Activated CD4-positive, alpha-beta T cell treated with anti-CD3 and anti-CD28 coated beads, Interleukin-2, Interleukin-6, amounts not matched to agents 100 ng/mL and 50 ng/mL, durations not matched to agents 16 hours and 8 hours (primary cell): ENCODE measurements around the gene ZSCAN10.
"Not testable (repeated sequence)": the region's sequence is repeated elsewhere in the genome, so short reads cannot be mapped to it uniquely, and the experiment has no call there.

Experiments used
- DNase-seq: peaks from one replicate; pipeline ENCODE4 v3.0.0-alpha.2; 2020

The ZSCAN10 gene

GRCh38 chr16:3083408-3083807, 15.7 kb downstream of the ZSCAN10 start:
- not testable (repeated sequence) for DNase-seq

GRCh38 chr16:3081957-3082356, 17.1 kb downstream of the ZSCAN10 start:
- not testable (repeated sequence) for DNase-seq

GRCh38 chr16:3080024-3080423, 19.1 kb downstream of the ZSCAN10 start:
- no peak for DNase-seq

GRCh38 chr16:3076577-3076976, 22.5 kb downstream of the ZSCAN10 start:
- no peak for DNase-seq

- not testable (repeated sequence) for DNase-seq
Measured at GRCh38 chr16:3075946-3076345, 23.1 kb downstream of the ZSCAN10 start.

- no peak for DNase-seq
Measured at GRCh38 chr16:3075523-3075915, 23.6 kb downstream of the ZSCAN10 start.

GRCh38 chr16:3074860-3075522, 24.1 kb downstream of the ZSCAN10 start:
- peak; percentile 97 for DNase-seq

- DNase-seq, result no peak
Measured at GRCh38 chr16:3073448-3073847, 25.6 kb downstream of the ZSCAN10 start.

- not testable (repeated sequence) for DNase-seq
Measured at GRCh38 chr16:3072576-3073263, 26.4 kb downstream of the ZSCAN10 start.

- peak; percentile 75 for DNase-seq
Measured at GRCh38 chr16:3072148-3072547, 26.9 kb downstream of the ZSCAN10 start.

GRCh38 chr16:3071655-3072054, 27.4 kb downstream of the ZSCAN10 start:
- DNase-seq, result no peak

- no peak for DNase-seq
Measured at GRCh38 chr16:3070608-3071111, 28.4 kb downstream of the ZSCAN10 start.

- not testable (repeated sequence) for DNase-seq
Measured at GRCh38 chr16:3069146-3069545, 29.9 kb downstream of the ZSCAN10 start.

- peak; percentile 43 for DNase-seq
Measured at GRCh38 chr16:3068487-3068886, 30.6 kb downstream of the ZSCAN10 start.

- no peak for DNase-seq
Measured at GRCh38 chr16:3066440-3066748, 32.7 kb downstream of the ZSCAN10 start.

GRCh38 chr16:3065742-3066439, 33.2 kb downstream of the ZSCAN10 start:
- DNase-seq, result peak; percentile 54

- peak; percentile 90 for DNase-seq
Measured at GRCh38 chr16:3065069-3065741, 33.9 kb downstream of the ZSCAN10 start, which contains the start of gene IL32. TSS of gene IL32 (plus strand) at chr16:3065640. CDS start at chr16:3065812, 172 bp downstream.

- DNase-seq, result no peak
Measured at GRCh38 chr16:3063625-3064386, 35.3 kb downstream of the ZSCAN10 start.

- no peak for DNase-seq
Measured at GRCh38 chr16:3062553-3062952, 36.5 kb downstream of the ZSCAN10 start.

- DNase-seq, result no peak
Measured at GRCh38 chr16:3060339-3061127, 38.6 kb downstream of the ZSCAN10 start.

- DNase-seq, result no peak
Measured at GRCh38 chr16:3059723-3060242, 39.3 kb downstream of the ZSCAN10 start.
